OCI-LY7 (cell line): Measurements from ENCODE around the gene FAU. TPM values are rescaled to one million over a fixed set of nuclear protein-coding genes. Genes with fewer than 3 reads are reported as not detected.
A peak's percentile ranks its signal among the peaks of the same experiment; 100 is the strongest.

ENCODE experiments used
- BruUV-seq: library from RNA; stranded (reverse); fragments of 400-500 nt; replicated peaks from 2 replicates; lab custom pipeline; 2021; lab: Mats Ljungman, UMichigan
- CTCF ChIA-PET: fragments of 300-600 bp; sonication (Branson Sonifier 250); formaldehyde crosslinking; loops from one replicate; lab custom pipeline; 2022; ENCODE audit warnings: antibody characterized with exemption; ENCODE audit not compliant: unreplicated experiment; lab: Charles Lee
- POLR2A ChIA-PET: fragments of 300-600 bp; sonication (Branson Sonifier 250); formaldehyde crosslinking; loops from one replicate; lab custom pipeline; 2022; ENCODE audit warnings: antibody characterized with exemption; lab: Charles Lee
- DNase-seq: peaks from one replicate; pipeline ENCODE4 v3.0.0-alpha.2; 2015; ENCODE audit warnings: low spot score
- H2AFZ ChIP-seq: fragments of 200-600 bp; sonication (generic), shearing (Covaris generic); 2 replicates; pipeline ENCODE4 v1.6.1; 2014; ENCODE audit warnings: mild to moderate bottlenecking, antibody characterized with exemption, low read length, moderate library complexity
- H3K27ac ChIP-seq: fragments of 200-600 bp; sonication (generic); 2 replicates; pipeline ENCODE4 v1.5.1; 2014; ENCODE audit warnings: mixed run types, low read depth, mild to moderate bottlenecking, moderate library complexity, low read length, inconsistent platforms; ENCODE audit not compliant: poor library complexity, severe bottlenecking
- H3K36me3 ChIP-seq: fragments of 200-600 bp; sonication (generic); 2 replicates; pipeline ENCODE4 v1.6.1; 2014; ENCODE audit warnings: mild to moderate bottlenecking, antibody characterized with exemption, low read length, moderate library complexity, mixed read lengths; ENCODE audit not compliant: insufficient read depth
- H3K4me1 ChIP-seq: fragments of 200-600 bp; sonication (generic); 2 replicates; pipeline ENCODE4 v1.5.1; 2014; ENCODE audit warnings: mild to moderate bottlenecking, low read length; ENCODE audit not compliant: insufficient read depth, poor library complexity, severe bottlenecking
- H3K4me2 ChIP-seq: fragments of 200-600 bp; sonication (generic); 2 replicates; pipeline ENCODE4 v1.6.1; 2014; ENCODE audit warnings: mild to moderate bottlenecking, low read length
- H3K4me3 ChIP-seq: fragments of 200-600 bp; sonication (generic); 2 replicates; pipeline ENCODE4 v1.5.1; 2014; ENCODE audit warnings: mild to moderate bottlenecking, low read depth, low read length; ENCODE audit not compliant: poor library complexity, severe bottlenecking
- H3K79me2 ChIP-seq: fragments of 200-600 bp; sonication (generic); 2 replicates; pipeline ENCODE4 v1.6.1; 2016; ENCODE audit warnings: low read depth, mild to moderate bottlenecking, low read length, moderate library complexity, mixed read lengths; ENCODE audit not compliant: insufficient read depth
- H3K9me2 ChIP-seq: fragments of 200-600 bp; sonication (generic); 2 replicates; pipeline ENCODE4 v1.6.1; 2016; ENCODE audit warnings: mild to moderate bottlenecking, low read length, mixed read lengths; ENCODE audit not compliant: insufficient read depth
- H3K9me3 ChIP-seq: fragments of 200-600 bp; sonication (generic); 2 replicates; pipeline ENCODE4 v1.6.1; 2014; ENCODE audit warnings: mild to moderate bottlenecking, mixed run types, low read length, mixed read lengths
- H4K20me1 ChIP-seq: fragments of 200-600 bp; sonication (generic); 2 replicates; pipeline ENCODE4 v1.6.1; 2014; ENCODE audit warnings: mild to moderate bottlenecking, antibody characterized with exemption, low read length, moderate library complexity, mixed read lengths; ENCODE audit not compliant: insufficient read depth
- EZH2phosphoT487 ChIP-seq: fragments of 200-600 bp; sonication (generic); IDR thresholded peaks from 2 replicates; pipeline ENCODE4 v1.6.1; 2018; ENCODE audit warnings: low read depth, borderline replicate concordance, mild to moderate bottlenecking, mixed run types, antibody characterized with exemption, low read length, moderate library complexity, mixed read lengths
- intact Hi-C: fragments of 100-400 bp; cut with micrococcal nuclease; formaldehyde crosslinking; loops from one replicate; pipeline ENCODE4 v1.10.0; 2022; ENCODE audit not compliant: unreplicated experiment
- total RNA-seq, 2 experiments: library from RNA; depleted of rRNA in 1 of 2; stranded (reverse); fragments of >200 nt in 1 of 2; shearing (Covaris generic) in 1 of 2; gene quantifications; 2 replicates each; pipeline ENCODE4 v1.2.3, GENCODE V29; 2014 to 2022
- TF ChIP-seq, protein P1 (sequence below): fragments of 200-600 bp; sonication (generic); conservative IDR thresholded peaks from 2 replicates; pipeline ENCODE4 v1.5.1; 2014; ENCODE audit warnings: mild to moderate bottlenecking, antibody characterized with exemption, low read length, moderate library complexity, mixed read lengths

FAU gene
- total RNA-seq, 2 experiments from 2014 or later = 1,406 to 1,573 TPM

GRCh38 chr11:65132988-65133700 lies 11.2 kb upstream of the FAU start:
- CTCF ChIA-PET = no interaction called here
- peak overlapping the region; percentile 99 for H3K4me2 ChIP-seq
- no peaks in the 10 kb centered on the region for H4K20me1 ChIP-seq
- H3K9me3 ChIP-seq = no peaks in the 10 kb centered on the region
- peaks cover 56% of the 10 kb centered on the region for H3K79me2 ChIP-seq
- TSS peak; percentile 95 for BruUV-seq
- peak overlapping the region; percentile 98 for H3K4me3 ChIP-seq
- H2AFZ ChIP-seq = no peak overlapping the region
- peak overlapping the region; percentile 98 for H3K27ac ChIP-seq
- no peaks in the 10 kb centered on the region for H3K9me2 ChIP-seq
- H3K36me3 ChIP-seq = peaks cover 58% of the 10 kb centered on the region
- peak; percentile 91 for DNase-seq
- intact Hi-C loops = loop anchor here (1.0 to 5.0 kb wide), 5 partner anchors 11 to 281 kb away; partner anchors contain the start of genes CAPN1, FAU, MRPL49 and ZNHIT2
- H3K4me1 ChIP-seq = peaks cover 55% of the 10 kb centered on the region
- POLR2A ChIA-PET = interaction anchor here (0.6 to 6.1 kb wide), 6 partner anchors 11 to 285 kb away, joined by 3 to 47 read pairs (median 4); partner anchors contain the start of genes FAU, MRPL49, SPDYC and TM7SF2
- TF ChIP-seq EZH2phosphoT487 = no peak
- TF ChIP-seq, protein P1, sequence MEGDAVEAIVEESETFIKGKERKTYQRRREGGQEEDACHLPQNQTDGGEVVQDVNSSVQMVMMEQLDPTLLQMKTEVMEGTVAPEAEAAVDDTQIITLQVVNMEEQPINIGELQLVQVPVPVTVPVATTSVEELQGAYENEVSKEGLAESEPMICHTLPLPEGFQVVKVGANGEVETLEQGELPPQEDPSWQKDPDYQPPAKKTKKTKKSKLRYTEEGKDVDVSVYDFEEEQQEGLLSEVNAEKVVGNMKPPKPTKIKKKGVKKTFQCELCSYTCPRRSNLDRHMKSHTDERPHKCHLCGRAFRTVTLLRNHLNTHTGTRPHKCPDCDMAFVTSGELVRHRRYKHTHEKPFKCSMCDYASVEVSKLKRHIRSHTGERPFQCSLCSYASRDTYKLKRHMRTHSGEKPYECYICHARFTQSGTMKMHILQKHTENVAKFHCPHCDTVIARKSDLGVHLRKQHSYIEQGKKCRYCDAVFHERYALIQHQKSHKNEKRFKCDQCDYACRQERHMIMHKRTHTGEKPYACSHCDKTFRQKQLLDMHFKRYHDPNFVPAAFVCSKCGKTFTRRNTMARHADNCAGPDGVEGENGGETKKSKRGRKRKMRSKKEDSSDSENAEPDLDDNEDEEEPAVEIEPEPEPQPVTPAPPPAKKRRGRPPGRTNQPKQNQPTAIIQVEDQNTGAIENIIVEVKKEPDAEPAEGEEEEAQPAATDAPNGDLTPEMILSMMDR = no peak

DNA sequence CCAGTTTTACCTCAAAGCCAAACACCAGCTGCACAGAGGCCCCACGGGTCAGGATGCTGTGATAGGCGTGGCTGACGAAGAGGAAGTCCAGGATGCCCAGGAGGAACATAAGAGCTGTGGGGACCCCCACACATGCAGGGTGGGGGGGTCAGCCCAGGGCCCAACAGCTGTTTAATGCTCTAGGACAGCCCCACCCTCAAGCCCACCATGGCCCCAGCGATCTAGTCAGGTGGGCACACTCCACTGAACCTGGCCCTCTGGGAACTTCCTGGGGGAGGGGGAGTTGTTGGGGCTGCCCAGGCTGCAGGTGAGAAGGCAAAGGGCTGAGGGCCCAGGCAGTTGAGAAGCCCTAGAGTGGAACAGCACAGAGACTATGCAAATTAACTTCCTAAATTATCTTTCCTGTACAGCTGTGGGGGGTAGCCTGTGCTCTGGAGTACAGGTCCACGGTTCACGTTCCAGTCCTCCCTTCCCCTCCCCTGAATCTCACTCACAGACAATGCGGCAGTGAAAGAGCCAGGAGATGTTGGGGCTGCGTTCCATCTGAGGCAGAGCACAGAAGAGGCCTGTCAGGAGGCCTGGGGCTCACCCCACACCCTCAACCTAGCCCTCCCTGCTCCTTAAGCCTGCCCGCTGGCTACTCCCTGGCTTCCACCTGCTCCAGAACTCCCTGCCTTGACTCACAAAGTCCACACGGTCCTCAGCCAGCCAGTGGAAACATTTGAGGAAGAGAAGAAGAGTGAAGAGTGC lies 10.5 kb upstream of the FAU start:
- peaks cover 66% of the 10 kb centered on the region for H3K36me3 ChIP-seq
- ChIA-PET CTCF (interaction anchor here (0.9 kb wide), 1 partner anchor 283 kb away, joined by 5 read pairs; no protein-coding TSS in a partner anchor), POLR2A (interaction anchor here (0.6 to 6.1 kb wide), 10 partner anchors 11 to 62 kb away, joined by 3 to 47 read pairs (median 5); partner anchors contain the start of genes CAPN1, FAU, MRPL49 and TM7SF2)
- BruUV-seq = no TSS peak
- peaks cover 56% of the 10 kb centered on the region for H3K79me2 ChIP-seq
- DNase-seq = peak; percentile 98
- H3K4me2 ChIP-seq = peak overlapping the region; percentile 99
- intact Hi-C loops = loop anchor here (1.0 to 5.0 kb wide), 5 partner anchors 10 to 280 kb away; partner anchors contain the start of genes CAPN1, FAU, MRPL49 and ZNHIT2
- peaks cover 56% of the 10 kb centered on the region for H3K4me1 ChIP-seq
- TF ChIP-seq EZH2phosphoT487 = no peak
- TF ChIP-seq, protein P1 = no peak
- peak overlapping the region; percentile 98 for H3K27ac ChIP-seq
- no peak overlapping the region for H2AFZ ChIP-seq
- no peaks in the 10 kb centered on the region for H3K9me3 ChIP-seq
- no peaks in the 10 kb centered on the region for H3K9me2 ChIP-seq
- H3K4me3 ChIP-seq = peak overlapping the region; percentile 98
- no peaks in the 10 kb centered on the region for H4K20me1 ChIP-seq
